Liver (tissue), 3 donors: ENCODE data around the gene NOL4L.

ENCODE experiments used
- EGR1 ChIP-seq, 2 donors: IDR thresholded peaks; 2 replicates each; pipeline ENCODE4 v1.6.1; 2016 to 2018; ENCODE audit warnings: antibody characterized with exemption in 2 of 2, low read depth in 2 of 2
- FOXA1 ChIP-seq: IDR thresholded peaks from 2 replicates; pipeline ENCODE4 v1.6.1; 2016; ENCODE audit warnings: antibody characterized with exemption
- GABPA ChIP-seq, 2 donors: IDR thresholded peaks in 1 of 2; conservative IDR thresholded peaks in 1 of 2; 2 replicates each; pipeline ENCODE4 v1.6.1; 2016; ENCODE audit warnings: antibody characterized with exemption in 2 of 2, mild to moderate bottlenecking in 1 of 2, moderate library complexity in 1 of 2
- NR2F2 ChIP-seq: IDR thresholded peaks from 2 replicates; pipeline ENCODE4 v1.6.1; 2016; ENCODE audit warnings: antibody characterized with exemption
- RAD21 ChIP-seq, 2 donors: IDR thresholded peaks; 2 replicates each; pipeline ENCODE4 v1.6.1; 2016; ENCODE audit warnings: antibody characterized with exemption in 2 of 2, mild to moderate bottlenecking in 2 of 2
- REST ChIP-seq: IDR thresholded peaks from 2 replicates; pipeline ENCODE4 v1.6.1; 2016; ENCODE audit warnings: antibody characterized with exemption, mild to moderate bottlenecking
- SP1 ChIP-seq: IDR thresholded peaks from 2 replicates; pipeline ENCODE4 v1.6.1; 2018; ENCODE audit warnings: antibody characterized with exemption, mild to moderate bottlenecking
- TAF1 ChIP-seq: conservative IDR thresholded peaks from 2 replicates; pipeline ENCODE4 v1.6.1; 2016; ENCODE audit warnings: antibody characterized with exemption, mild to moderate bottlenecking
- YY1 ChIP-seq: IDR thresholded peaks from 2 replicates; pipeline ENCODE4 v1.6.1; 2016; ENCODE audit warnings: antibody characterized with exemption, mild to moderate bottlenecking
- TF ChIP-seq, protein P1 (sequence below): fragments of 150-350 bp; IDR thresholded peaks from 2 replicates; pipeline ENCODE4 v1.5.1; 2017; ENCODE audit warnings: improper control_type of control experiment, low read depth, low read length; ENCODE audit not compliant: missing input control
- TF ChIP-seq, protein P2 (sequence below): IDR thresholded peaks from 2 replicates; pipeline ENCODE4 v1.6.1; 2016; ENCODE audit warnings: antibody characterized with exemption
- donor health status: healthy.
- donor health status: healthy.

GRCh38 chr20:32521780-32522525 lies 63.2 kb downstream of the NOL4L start:
- TF ChIP-seq, protein P1, sequence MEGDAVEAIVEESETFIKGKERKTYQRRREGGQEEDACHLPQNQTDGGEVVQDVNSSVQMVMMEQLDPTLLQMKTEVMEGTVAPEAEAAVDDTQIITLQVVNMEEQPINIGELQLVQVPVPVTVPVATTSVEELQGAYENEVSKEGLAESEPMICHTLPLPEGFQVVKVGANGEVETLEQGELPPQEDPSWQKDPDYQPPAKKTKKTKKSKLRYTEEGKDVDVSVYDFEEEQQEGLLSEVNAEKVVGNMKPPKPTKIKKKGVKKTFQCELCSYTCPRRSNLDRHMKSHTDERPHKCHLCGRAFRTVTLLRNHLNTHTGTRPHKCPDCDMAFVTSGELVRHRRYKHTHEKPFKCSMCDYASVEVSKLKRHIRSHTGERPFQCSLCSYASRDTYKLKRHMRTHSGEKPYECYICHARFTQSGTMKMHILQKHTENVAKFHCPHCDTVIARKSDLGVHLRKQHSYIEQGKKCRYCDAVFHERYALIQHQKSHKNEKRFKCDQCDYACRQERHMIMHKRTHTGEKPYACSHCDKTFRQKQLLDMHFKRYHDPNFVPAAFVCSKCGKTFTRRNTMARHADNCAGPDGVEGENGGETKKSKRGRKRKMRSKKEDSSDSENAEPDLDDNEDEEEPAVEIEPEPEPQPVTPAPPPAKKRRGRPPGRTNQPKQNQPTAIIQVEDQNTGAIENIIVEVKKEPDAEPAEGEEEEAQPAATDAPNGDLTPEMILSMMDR: peak; percentile 91
- no peak for TF ChIP-seq EGR1 (IDR thresholded peaks at IDR 0.05; ENCODE audit: low read depth in 2 of 2)
- no peak for TF ChIP-seq NR2F2
- no peak for TF ChIP-seq REST
- TF ChIP-seq FOXA1: no peak
- TF ChIP-seq SP1: no peak
- TF ChIP-seq TAF1: no peak
- no peak for TF ChIP-seq GABPA (IDR thresholded peaks at IDR 0.05 in 1 of 2, conservative IDR thresholded peaks at IDR 0.05 in 1 of 2)
- no peak for TF ChIP-seq YY1
- TF ChIP-seq RAD21 (IDR thresholded peaks at IDR 0.05): peak; percentile 97 to 99
- TF ChIP-seq, protein P2, sequence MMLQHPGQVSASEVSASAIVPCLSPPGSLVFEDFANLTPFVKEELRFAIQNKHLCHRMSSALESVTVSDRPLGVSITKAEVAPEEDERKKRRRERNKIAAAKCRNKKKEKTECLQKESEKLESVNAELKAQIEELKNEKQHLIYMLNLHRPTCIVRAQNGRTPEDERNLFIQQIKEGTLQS: no peak
